HG02678 (cell line): ENCODE measurements around the gene TBC1D24.

Source experiments
- ATAC-seq: cut with Tn5 transposase; IDR thresholded peaks from one replicate; pipeline ENCODE4 v1.9.1; 2021; ENCODE audit warnings: mild to moderate bottlenecking, moderate library complexity; ENCODE audit not compliant: unreplicated experiment

TBC1D24 gene

GRCh38 chr16:2481676-2482075 is 6.7 kb downstream of the TBC1D24 start:
- no peak for ATAC-seq

DNA sequence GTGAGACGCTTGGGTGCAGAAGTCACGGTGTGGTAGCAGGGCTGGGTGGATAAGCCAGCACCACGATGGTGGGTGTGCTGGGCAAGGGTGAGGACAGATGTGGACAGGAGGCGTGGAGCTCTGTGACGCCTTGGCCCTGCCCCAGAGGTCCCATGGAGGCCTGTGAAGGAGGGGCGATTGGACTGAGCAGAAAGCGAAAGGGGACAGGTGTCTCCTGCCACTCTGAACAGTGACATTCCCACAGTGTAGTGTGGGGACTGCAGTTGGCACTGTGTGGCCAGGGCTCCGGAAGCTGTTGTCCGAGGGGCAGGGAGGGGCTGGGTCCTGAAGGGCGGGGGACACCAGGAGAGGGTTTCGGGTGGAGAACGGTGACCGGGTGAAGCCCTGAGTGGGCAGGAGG is 7.3 kb downstream of the TBC1D24 start:
- no peak for ATAC-seq

GRCh38 chr16:2482708-2483534 is 8.0 kb downstream of the TBC1D24 start:
- no peak for ATAC-seq

- ATAC-seq: no peak
Observed at GRCh38 chr16:2483939-2484897, 9.3 kb downstream of the TBC1D24 start.

DNA sequence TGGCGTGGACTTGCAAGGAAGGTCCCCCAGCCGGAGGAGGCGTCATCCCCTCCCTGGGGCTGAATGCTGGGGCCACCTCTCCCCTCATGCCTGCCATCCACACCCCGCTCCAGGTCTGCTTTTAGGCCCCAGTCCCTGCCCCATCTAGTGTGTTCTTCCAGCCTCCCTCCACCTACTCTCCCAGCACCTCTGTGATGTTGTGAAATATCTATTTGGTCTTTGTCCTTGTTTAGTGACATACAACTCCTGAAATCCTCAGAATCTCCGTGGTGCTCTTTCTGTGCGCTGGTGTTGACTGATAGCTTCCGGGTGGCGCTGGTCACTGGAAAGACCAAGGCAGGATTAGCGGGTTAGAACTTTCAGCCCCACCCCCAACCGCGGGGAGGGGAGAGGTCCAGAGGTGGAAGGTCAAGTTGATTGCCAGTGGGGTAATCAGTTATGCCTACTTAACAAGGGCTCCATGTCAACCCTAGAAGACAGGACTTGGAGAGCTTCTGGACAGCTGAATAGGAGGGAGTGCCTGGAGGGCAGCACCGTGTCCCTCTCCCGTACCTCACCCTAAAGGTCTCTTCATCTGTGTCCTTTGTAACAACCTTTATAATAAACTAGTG is 10.1 kb downstream of the TBC1D24 start:
- no peak for ATAC-seq

DNA sequence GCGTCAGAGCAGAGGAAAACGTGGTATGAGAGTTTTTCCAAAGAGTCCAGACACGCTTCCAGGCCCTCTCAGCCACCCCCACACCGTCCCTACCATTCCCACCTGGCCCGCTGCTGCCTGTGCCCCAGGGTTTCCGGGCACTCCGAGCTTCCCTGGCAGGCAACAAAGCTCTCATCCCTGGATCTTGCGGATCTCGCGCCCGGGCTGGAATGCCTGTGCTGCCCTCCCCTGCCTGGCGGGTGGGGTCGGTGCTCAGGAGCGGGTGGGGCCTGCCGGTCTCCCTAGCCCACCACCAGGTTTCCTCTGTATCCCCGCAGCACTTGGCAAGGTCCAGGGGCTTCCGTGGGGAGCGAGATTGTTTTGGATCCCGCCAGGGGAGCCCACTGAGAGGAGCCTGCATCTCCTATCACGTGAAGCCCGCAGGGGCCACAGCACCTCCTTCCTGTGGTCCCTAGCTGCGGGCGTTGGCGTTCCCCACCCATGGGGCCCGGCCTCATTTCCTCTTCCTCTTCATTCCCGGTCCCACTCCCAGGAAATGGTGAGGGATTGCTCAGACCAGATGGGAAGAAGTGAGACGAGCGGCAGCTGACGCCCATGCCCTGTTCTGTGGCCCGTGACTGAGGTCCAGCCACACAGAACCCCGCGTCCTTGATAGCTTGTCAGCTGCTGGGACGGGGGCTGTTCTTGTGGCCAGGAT is 11.0 kb downstream of the TBC1D24 start:
- ATAC-seq: no peak

DNA sequence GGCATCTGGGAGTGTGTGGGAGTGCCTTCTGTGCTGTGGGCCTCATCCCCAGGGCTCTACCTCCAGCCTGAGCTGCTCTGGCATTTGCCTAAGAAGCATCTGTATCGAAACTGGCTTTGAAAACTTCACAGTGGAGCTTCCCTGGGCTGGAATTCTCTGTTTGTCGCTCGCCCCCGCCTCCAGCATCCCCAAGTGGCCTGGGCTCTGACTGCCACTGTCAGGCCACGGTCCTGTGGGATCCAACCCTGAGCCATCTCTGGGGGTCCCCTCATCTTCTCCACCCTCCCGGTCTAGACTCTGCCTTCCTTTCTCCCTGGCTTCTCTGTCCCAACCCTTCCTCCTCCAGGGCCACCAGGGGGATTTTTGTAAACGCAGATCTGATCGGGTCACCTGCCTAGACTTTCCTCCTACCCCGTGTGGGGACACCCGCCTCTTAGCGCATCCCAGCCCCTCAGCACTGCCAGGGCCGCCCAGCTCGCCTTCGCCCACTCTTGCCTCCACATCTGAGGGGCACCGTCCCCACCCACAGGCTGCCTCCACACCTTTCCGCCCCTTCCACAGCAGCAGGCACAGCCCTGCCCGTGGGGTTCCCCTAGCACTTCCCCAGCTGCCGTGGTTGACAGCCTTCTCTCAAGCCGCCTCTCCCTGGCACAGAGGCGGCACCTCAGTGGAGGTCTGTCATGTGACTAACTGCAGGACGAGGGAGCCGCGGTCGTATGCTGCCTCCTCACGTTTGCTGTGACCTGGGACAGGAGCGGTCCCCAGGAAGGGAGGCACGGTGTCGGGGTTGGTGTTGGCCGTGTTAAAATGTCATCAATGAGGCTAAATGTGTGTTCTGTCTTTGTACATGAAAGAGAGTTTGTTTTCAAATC is 12.0 kb downstream of the TBC1D24 start:
- ATAC-seq: peak; percentile 79

GRCh38 chr16:2487517-2487842 is 12.6 kb downstream of the TBC1D24 start:
- ATAC-seq: no peak

DNA sequence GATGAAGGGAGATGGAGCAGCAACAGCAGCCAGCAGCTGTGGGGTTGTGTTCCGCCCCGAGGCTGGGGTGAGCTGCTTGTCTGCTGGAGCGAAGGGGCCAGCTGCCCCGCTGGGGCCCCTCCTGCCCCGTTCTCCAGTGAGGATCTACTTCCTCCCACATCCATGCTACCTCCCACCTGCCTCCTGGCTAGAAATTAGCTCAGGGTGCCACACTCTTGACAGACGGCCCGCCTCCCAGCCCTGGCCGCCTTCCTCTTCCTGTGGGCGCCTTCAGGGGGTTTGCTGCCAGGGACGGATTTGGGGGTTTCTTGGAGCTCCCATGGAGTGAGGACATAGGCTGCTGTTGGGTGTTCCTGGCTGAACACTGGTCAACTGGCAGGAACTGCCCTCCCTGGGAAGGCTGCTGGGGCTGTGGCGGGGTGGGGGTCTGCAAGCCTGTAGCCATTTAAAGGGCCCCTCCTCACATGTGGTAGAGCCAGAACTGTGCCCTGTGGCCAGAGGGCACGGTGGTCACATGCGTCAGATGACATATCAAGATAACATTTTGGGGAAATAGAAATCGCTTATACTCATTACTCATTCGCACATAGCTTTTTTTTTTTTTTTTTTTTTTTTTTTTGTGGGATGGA is 13.1 kb downstream of the TBC1D24 start:
- ATAC-seq: no peak

DNA sequence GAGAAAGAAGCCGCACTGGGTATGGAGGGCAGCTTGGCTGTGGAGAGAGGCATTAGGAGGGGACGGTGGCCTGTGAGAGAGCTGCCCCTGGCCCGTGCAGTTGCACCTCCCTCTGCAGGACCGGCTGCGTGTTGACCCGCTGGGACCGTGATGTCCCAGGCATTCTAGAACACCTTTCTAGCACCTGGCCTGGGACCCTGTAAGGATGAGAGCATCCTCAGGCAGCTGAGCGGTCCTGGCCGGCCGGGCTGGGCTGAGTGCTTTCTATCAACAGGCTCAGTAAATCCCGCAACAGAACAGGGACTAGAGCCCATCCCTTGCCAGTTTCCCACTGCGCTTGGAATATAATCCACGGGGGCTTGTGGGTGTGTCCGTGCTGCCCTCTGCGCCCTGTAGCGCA is 14.7 kb downstream of the TBC1D24 start:
- no peak for ATAC-seq

DNA sequence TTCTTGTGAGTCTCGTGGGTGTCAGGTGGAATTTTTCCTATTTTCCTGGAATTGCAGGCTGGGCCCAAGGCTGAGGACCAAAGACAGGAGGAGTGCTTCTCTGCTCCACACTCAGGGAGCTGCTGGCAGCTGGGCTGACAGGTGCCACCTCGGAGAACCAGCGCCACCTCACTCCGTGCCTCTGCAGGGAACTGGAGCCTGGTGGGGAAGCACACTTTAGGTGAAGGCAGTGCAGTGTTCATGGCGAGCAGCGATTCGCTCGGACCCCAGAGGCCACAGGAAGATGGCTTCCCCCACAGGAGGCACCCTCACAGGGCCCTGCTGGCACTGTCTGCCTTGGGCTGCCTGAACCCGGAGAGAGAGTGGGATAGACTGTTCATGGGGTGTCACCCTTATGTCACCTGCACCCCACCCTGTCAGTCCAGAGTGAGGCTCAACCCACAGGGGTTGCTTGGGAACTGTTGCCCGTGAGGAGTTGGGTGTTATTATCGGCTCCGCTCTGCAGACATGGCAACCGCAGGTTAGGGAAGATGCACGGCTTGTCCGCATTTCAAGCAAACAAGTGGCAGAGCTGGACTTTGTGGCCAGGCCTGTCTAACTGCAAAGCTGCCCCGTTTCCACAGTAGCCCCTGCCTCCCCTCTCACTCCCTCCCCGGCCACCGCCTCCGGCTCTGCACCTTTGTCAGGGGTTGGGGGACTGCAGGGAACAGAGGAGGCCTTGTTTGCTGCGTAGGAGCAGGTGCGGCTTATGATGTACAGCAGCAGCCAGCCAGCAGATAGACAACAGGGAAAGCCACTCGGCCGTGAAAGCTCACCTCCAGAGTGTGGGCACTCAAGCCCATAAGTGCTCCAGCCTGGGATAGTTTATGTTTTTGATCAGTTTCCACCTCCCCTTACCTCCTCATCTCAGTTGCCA is 15.5 kb downstream of the TBC1D24 start:
- ATAC-seq: no peak

DNA sequence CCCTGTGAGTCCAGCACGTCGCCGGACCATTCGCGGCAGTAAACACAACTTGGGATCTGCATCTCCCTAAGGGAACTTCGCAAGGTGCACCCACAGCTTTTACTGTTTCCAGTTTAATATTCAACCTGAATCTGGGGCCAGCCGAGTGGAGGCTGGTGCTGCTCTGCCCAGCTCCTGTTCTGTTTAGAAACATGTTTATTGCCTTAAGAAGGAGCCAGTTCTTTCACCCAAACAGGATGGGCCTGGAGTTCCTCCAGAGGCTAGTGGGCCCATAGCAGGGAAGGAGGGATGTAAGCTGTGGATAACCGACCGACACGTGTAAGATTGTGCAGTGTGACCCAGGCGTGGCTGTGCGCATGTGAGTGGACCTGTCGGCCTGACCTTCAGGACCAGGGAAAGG is 17.4 kb downstream of the TBC1D24 start:
- no peak for ATAC-seq

GRCh38 chr16:2493605-2494004 is 18.7 kb downstream of the TBC1D24 start:
- ATAC-seq: no peak

GRCh38 chr16:2494616-2495015 is 19.7 kb downstream of the TBC1D24 start:
- no peak for ATAC-seq

- ATAC-seq: no peak
Observed at GRCh38 chr16:2495041-2495440, 20.1 kb downstream of the TBC1D24 start.

DNA sequence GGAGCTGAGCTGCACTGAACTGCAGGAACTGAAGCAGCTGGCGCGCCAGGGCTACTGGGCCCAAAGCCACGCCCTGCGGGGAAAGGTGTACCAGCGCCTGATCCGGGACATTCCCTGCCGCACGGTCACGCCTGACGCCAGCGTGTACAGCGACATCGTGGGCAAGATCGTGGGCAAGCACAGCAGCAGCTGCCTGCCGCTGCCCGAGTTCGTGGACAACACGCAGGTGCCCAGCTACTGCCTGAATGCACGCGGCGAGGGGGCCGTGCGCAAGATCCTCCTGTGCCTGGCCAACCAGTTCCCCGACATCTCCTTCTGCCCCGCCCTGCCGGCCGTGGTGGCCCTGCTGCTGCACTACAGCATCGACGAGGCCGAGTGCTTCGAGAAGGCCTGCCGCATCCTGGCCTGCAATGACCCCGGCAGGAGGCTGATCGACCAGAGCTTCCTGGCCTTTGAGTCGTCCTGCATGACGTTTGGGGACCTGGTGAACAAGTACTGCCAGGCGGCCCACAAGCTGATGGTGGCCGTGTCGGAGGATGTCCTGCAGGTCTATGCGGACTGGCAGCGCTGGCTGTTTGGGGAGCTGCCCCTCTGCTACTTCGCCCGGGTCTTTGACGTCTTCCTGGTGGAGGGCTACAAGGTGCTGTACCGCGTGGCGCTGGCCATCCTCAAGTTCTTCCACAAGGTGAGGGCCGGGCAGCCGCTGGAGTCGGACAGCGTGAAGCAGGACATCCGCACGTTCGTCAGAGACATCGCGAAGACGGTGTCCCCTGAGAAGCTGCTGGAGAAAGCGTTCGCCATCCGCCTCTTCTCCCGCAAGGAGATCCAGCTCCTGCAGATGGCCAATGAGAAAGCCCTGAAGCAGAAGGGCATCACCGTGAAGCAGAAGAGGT is 21.5 kb downstream of the TBC1D24 start:
- no peak for ATAC-seq

DNA sequence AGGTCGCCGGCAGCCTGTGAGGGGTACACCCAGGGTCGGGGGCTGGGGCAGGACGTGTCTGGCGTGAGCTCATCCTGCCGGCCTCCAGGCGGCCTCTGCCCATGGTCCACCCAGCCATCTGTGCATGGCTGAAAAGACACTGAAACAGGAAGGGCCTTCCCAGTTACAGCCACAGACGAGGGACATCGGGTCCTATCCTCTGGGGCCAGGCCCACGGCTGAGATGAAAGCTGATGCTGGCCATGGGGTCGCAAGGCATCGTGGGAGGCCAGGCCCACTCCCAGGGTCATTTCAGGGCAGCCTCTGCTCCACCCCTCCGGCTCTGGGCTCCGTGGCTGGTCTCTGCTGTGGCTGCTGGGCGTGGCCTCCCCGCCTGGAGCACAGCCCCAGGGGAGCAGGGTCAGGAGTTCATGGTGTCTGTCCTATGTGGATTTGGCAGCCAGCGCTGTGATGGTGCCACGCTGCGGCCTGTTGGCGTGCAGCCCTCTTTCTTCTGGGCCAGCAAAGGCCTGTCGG is 22.2 kb downstream of the TBC1D24 start:
- no peak for ATAC-seq
